Karpas-422 (cell line): ENCODE data around the gene TBX5. TPM values are rescaled to one million over a fixed set of nuclear protein-coding genes. Genes with fewer than 3 reads are reported as not detected.

Experiments
- DNase-seq: peaks from one replicate; pipeline ENCODE4 v3.0.0-alpha.2; 2015
- H2AFZ ChIP-seq: fragments of 200-600 bp; sonication (generic); 2 replicates; pipeline ENCODE4 v1.6.1; 2014; ENCODE audit warnings: antibody characterized with exemption, low read length, mixed read lengths
- H3K27ac ChIP-seq: fragments of 200-600 bp; sonication (generic); 2 replicates; pipeline ENCODE4 v1.5.1; 2014; ENCODE audit warnings: mild to moderate bottlenecking, low read length, moderate library complexity
- H3K27me3 ChIP-seq: fragments of 200-600 bp; sonication (generic); 2 replicates; pipeline ENCODE4 v1.6.1; 2014; ENCODE audit warnings: low read length, mixed read lengths
- H3K36me3 ChIP-seq: fragments of 200-600 bp; sonication (generic); 2 replicates; pipeline ENCODE4 v1.6.1; 2014; ENCODE audit warnings: low read length, mixed read lengths; ENCODE audit not compliant: insufficient read depth
- H3K4me1 ChIP-seq: fragments of 200-600 bp; sonication (generic); 2 replicates; pipeline ENCODE4 v1.6.1; 2014; ENCODE audit warnings: mild to moderate bottlenecking, low read length, mixed read lengths
- H3K4me2 ChIP-seq: fragments of 200-600 bp; sonication (generic); 2 replicates; pipeline ENCODE4 v1.6.1; 2014; ENCODE audit warnings: low read length, low read depth, mild to moderate bottlenecking; ENCODE audit not compliant: poor library complexity, severe bottlenecking
- H3K4me3 ChIP-seq: fragments of 200-600 bp; sonication (generic); 2 replicates; pipeline ENCODE4 v1.5.1; 2014; ENCODE audit warnings: mild to moderate bottlenecking, antibody characterized with exemption, low read length, mixed read lengths
- H3K79me2 ChIP-seq: fragments of 200-600 bp; sonication (generic); 2 replicates; pipeline ENCODE4 v1.6.1; 2014; ENCODE audit warnings: mild to moderate bottlenecking, low read length, mixed read lengths
- H3K9ac ChIP-seq: fragments of 200-600 bp; sonication (generic); 2 replicates; pipeline ENCODE4 v1.6.0; 2014; ENCODE audit warnings: low read length
- H3K9me2 ChIP-seq: fragments of 200-600 bp; sonication (generic), shearing (Covaris generic); replicated peaks from 2 replicates; pipeline ENCODE4 v1.6.0; 2014; ENCODE audit warnings: mild to moderate bottlenecking, low read length, moderate library complexity; ENCODE audit not compliant: insufficient read depth
- H3K9me3 ChIP-seq: fragments of 300-700, 200-600 bp; sonication (generic); 2 replicates; pipeline ENCODE4 v1.6.1; 2014; ENCODE audit warnings: low read length, mixed read lengths
- H4K20me1 ChIP-seq: fragments of 200-600 bp; sonication (generic); 2 replicates; pipeline ENCODE4 v1.6.1; 2014; ENCODE audit warnings: mild to moderate bottlenecking, antibody characterized with exemption, low read length, low read depth; ENCODE audit not compliant: insufficient read depth
- total RNA-seq: library from RNA; depleted of rRNA; stranded (reverse); fragments of >200 nt; shearing (Covaris generic); gene quantifications from 2 replicates; pipeline ENCODE4 v1.2.3, GENCODE V29; 2014; ENCODE audit warnings: low replicate concordance

Gene TBX5
- total RNA-seq, 1 experiment from 2014 or later = not detected

GRCh38 chr12:114327765-114328164, 78.2 kb downstream of the TBX5 start:
- no peaks in the 10 kb centered on the region for H3K9me2 ChIP-seq
- no peaks in the 10 kb centered on the region for H3K36me3 ChIP-seq
- no peak overlapping the region for H3K4me2 ChIP-seq
- no peaks in the 10 kb centered on the region for H3K27me3 ChIP-seq
- H3K9me3 ChIP-seq = no peaks in the 10 kb centered on the region
- H3K4me3 ChIP-seq = no peak overlapping the region
- no peaks in the 10 kb centered on the region for H3K4me1 ChIP-seq
- H3K79me2 ChIP-seq = no peaks in the 10 kb centered on the region
- no peak overlapping the region for H3K9ac ChIP-seq
- DNase-seq = no peak
- no peak overlapping the region for H3K27ac ChIP-seq
- H2AFZ ChIP-seq = no peak overlapping the region
- no peaks in the 10 kb centered on the region for H4K20me1 ChIP-seq

GRCh38 chr12:114321524-114321923, 84.4 kb downstream of the TBX5 start:
- Histone ChIP-seq H3K27me3 (no peaks in the 10 kb centered on the region), H3K4me1 (no peaks in the 10 kb centered on the region), H3K9me2 (no peaks in the 10 kb centered on the region), H3K79me2 (no peaks in the 10 kb centered on the region), H2AFZ (no peak overlapping the region), H3K4me3 (no peak overlapping the region), H3K27ac (no peak overlapping the region), H3K9me3 (no peaks in the 10 kb centered on the region), H4K20me1 (no peaks in the 10 kb centered on the region), H3K9ac (no peak overlapping the region), H3K4me2 (no peak overlapping the region), H3K36me3 (no peaks in the 10 kb centered on the region)
- DNase-seq = no peak

GRCh38 chr12:114320968-114321367, 85.0 kb downstream of the TBX5 start:
- Histone ChIP-seq H3K9ac (no peak overlapping the region), H3K4me1 (no peaks in the 10 kb centered on the region), H3K9me2 (no peaks in the 10 kb centered on the region), H3K79me2 (no peaks in the 10 kb centered on the region), H2AFZ (no peak overlapping the region), H3K9me3 (no peaks in the 10 kb centered on the region), H3K4me2 (no peak overlapping the region), H3K4me3 (no peak overlapping the region), H3K36me3 (no peaks in the 10 kb centered on the region), H3K27ac (no peak overlapping the region), H4K20me1 (no peaks in the 10 kb centered on the region), H3K27me3 (no peaks in the 10 kb centered on the region)
- no peak for DNase-seq

- H3K79me2 ChIP-seq = no peaks in the 10 kb centered on the region
- no peak overlapping the region for H3K4me2 ChIP-seq
Measured at GRCh38 chr12:114320101-114320500, 85.8 kb downstream of the TBX5 start.

GRCh38 chr12:114319422-114319821, 86.5 kb downstream of the TBX5 start:
- no peak for DNase-seq
- no peak overlapping the region for H3K4me2 ChIP-seq
- no peak overlapping the region for H3K27ac ChIP-seq
- H3K4me1 ChIP-seq = no peaks in the 10 kb centered on the region
- no peaks in the 10 kb centered on the region for H3K36me3 ChIP-seq
- no peaks in the 10 kb centered on the region for H4K20me1 ChIP-seq
- no peaks in the 10 kb centered on the region for H3K79me2 ChIP-seq
- no peak overlapping the region for H3K4me3 ChIP-seq
- no peak overlapping the region for H3K9ac ChIP-seq
- no peaks in the 10 kb centered on the region for H3K9me2 ChIP-seq
- no peaks in the 10 kb centered on the region for H3K9me3 ChIP-seq
- H3K27me3 ChIP-seq = no peaks in the 10 kb centered on the region
- no peak overlapping the region for H2AFZ ChIP-seq

More at GRCh38 chr12:114320101-114320500, 85.8 kb downstream of the TBX5 start:
- no peak for DNase-seq
- no peaks in the 10 kb centered on the region for H3K9me2 ChIP-seq
- H3K4me1 ChIP-seq = no peaks in the 10 kb centered on the region
- no peaks in the 10 kb centered on the region for H3K36me3 ChIP-seq
- H2AFZ ChIP-seq = no peak overlapping the region
- H3K27ac ChIP-seq = no peak overlapping the region
- no peaks in the 10 kb centered on the region for H3K9me3 ChIP-seq
- no peaks in the 10 kb centered on the region for H3K27me3 ChIP-seq
- H3K4me3 ChIP-seq = no peak overlapping the region
- H3K9ac ChIP-seq = no peak overlapping the region
- H4K20me1 ChIP-seq = no peaks in the 10 kb centered on the region

- no peak overlapping the region for H2AFZ ChIP-seq
- no peaks in the 10 kb centered on the region for H3K36me3 ChIP-seq
Measured at GRCh38 chr12:114318984-114319383, 87.0 kb downstream of the TBX5 start.

GRCh38 chr12:114316076-114316475, 89.9 kb downstream of the TBX5 start:
- Histone ChIP-seq H3K27ac (no peak overlapping the region), H3K4me2 (no peak overlapping the region), H3K79me2 (no peaks in the 10 kb centered on the region), H3K9me3 (no peaks in the 10 kb centered on the region), H3K27me3 (no peaks in the 10 kb centered on the region), H3K9me2 (no peaks in the 10 kb centered on the region), H2AFZ (no peak overlapping the region), H3K4me1 (no peaks in the 10 kb centered on the region), H3K36me3 (no peaks in the 10 kb centered on the region), H3K9ac (no peak overlapping the region), H4K20me1 (no peaks in the 10 kb centered on the region), H3K4me3 (no peak overlapping the region)
- no peak for DNase-seq

More at GRCh38 chr12:114318984-114319383, 87.0 kb downstream of the TBX5 start:
- Histone ChIP-seq H3K27ac (no peak overlapping the region), H3K4me3 (no peak overlapping the region), H3K9me2 (no peaks in the 10 kb centered on the region), H3K9ac (no peak overlapping the region), H3K4me1 (no peaks in the 10 kb centered on the region), H3K9me3 (no peaks in the 10 kb centered on the region), H3K27me3 (no peaks in the 10 kb centered on the region), H3K4me2 (no peak overlapping the region), H4K20me1 (no peaks in the 10 kb centered on the region), H3K79me2 (no peaks in the 10 kb centered on the region)
- no peak for DNase-seq

- Histone ChIP-seq H3K4me2 (no peak overlapping the region), H2AFZ (no peak overlapping the region)
Measured at GRCh38 chr12:114314974-114315720, 90.8 kb downstream of the TBX5 start.

More at GRCh38 chr12:114314974-114315720, 90.8 kb downstream of the TBX5 start:
- Histone ChIP-seq H3K9me2 (no peaks in the 10 kb centered on the region), H3K27ac (no peak overlapping the region), H3K79me2 (no peaks in the 10 kb centered on the region), H4K20me1 (no peaks in the 10 kb centered on the region), H3K36me3 (no peaks in the 10 kb centered on the region), H3K9me3 (no peaks in the 10 kb centered on the region), H3K9ac (no peak overlapping the region), H3K4me1 (no peaks in the 10 kb centered on the region), H3K4me3 (no peak overlapping the region), H3K27me3 (no peaks in the 10 kb centered on the region)
- DNase-seq = no peak
